SK-N-MC (cell line): ENCODE measurements around the gene ZNF446.

Source experiments
- EZH2 ChIP-seq: fragments of 200-600 bp; sonication (generic); IDR thresholded peaks from one replicate; pipeline ENCODE4 v1.6.1; 2017; ENCODE audit warnings: antibody characterized with exemption
- FOXP2 ChIP-seq: optimal IDR thresholded peaks from 2 replicates; pipeline ENCODE3; 2011; ENCODE audit warnings: mild to moderate bottlenecking, moderate library complexity; ENCODE audit not compliant: insufficient read depth; ENCODE audit errors: extremely low read length, control extremely low read depth
- POLR2AphosphoS5 ChIP-seq: IDR thresholded peaks from 2 replicates; pipeline ENCODE4 v1.6.1; 2012; ENCODE audit warnings: mild to moderate bottlenecking, low read depth, low read length, borderline replicate concordance

GRCh38 chr19:58466089-58466759 lies 9.9 kb upstream of the ZNF446 start:
- TF ChIP-seq EZH2 (no peak), FOXP2 (no peak), POLR2AphosphoS5 (no peak)
